SU-DHL-6 (cell line): ENCODE results near the gene HBEGF.

Source experiments
- H2AFZ ChIP-seq: fragments of 200-600 bp; sonication (generic); 2 replicates; pipeline ENCODE4 v1.6.1; 2014; ENCODE audit warnings: low read depth, mild to moderate bottlenecking, moderate library complexity, mixed read lengths, antibody characterized with exemption, low read length; ENCODE audit not compliant: severe bottlenecking
- H3F3A ChIP-seq: fragments of 200-600 bp; shearing (Covaris generic); 2 replicates; pipeline ENCODE4 v1.6.0; 2016; ENCODE audit warnings: antibody characterized with exemption, mild to moderate bottlenecking; ENCODE audit not compliant: insufficient read depth
- H3K27ac ChIP-seq: fragments of 200-600 bp; sonication (generic); 2 replicates; pipeline ENCODE4 v1.5.1; 2016; ENCODE audit warnings: low read depth, mild to moderate bottlenecking, low read length, moderate library complexity, mixed read lengths
- H3K27me3 ChIP-seq: fragments of 200-600 bp; sonication (generic), shearing (Covaris generic); 2 replicates; pipeline ENCODE4 v1.6.0; 2014; ENCODE audit warnings: mild to moderate bottlenecking, low read length
- H3K36me3 ChIP-seq: fragments of 200-600 bp; sonication (generic); 2 replicates; pipeline ENCODE4 v1.6.1; 2014; ENCODE audit warnings: mild to moderate bottlenecking, low read length, mixed read lengths
- H3K4me2 ChIP-seq: fragments of 300-600, 200-600 bp; shearing (Covaris generic), sonication (generic); 2 replicates; pipeline ENCODE4 v1.6.0; 2014; ENCODE audit warnings: low read length, low read depth, mild to moderate bottlenecking; ENCODE audit not compliant: poor library complexity, severe bottlenecking
- H3K4me3 ChIP-seq: fragments of 200-600 bp; sonication (generic); 2 replicates; pipeline ENCODE4 v1.5.1; 2014; ENCODE audit warnings: antibody characterized with exemption, low read length, mild to moderate bottlenecking, mixed read lengths; ENCODE audit not compliant: insufficient read depth, poor library complexity, severe bottlenecking
- H3K79me2 ChIP-seq: fragments of 200-600 bp; sonication (generic); 2 replicates; pipeline ENCODE4 v1.6.1; 2014; ENCODE audit warnings: mild to moderate bottlenecking, low read length, moderate library complexity; ENCODE audit not compliant: insufficient read depth
- H3K9ac ChIP-seq: fragments of 200-600 bp; sonication (generic); 2 replicates; pipeline ENCODE4 v1.7.0; 2014; ENCODE audit warnings: mild to moderate bottlenecking, low read length
- H3K9me2 ChIP-seq: fragments of 200-600 bp; sonication (generic); replicated peaks from 2 replicates; pipeline ENCODE4 v1.6.1; 2014; ENCODE audit warnings: low read length; ENCODE audit not compliant: insufficient read depth
- H3K9me3 ChIP-seq: fragments of 200-600 bp; sonication (generic); 2 replicates; pipeline ENCODE4 v1.6.1; 2014; ENCODE audit warnings: low read length, mixed read lengths; ENCODE audit not compliant: insufficient read depth
- H4K20me1 ChIP-seq: fragments of 200-600 bp; sonication (generic); 2 replicates; pipeline ENCODE4 v1.6.1; 2014; ENCODE audit warnings: low read depth, mild to moderate bottlenecking, antibody characterized with exemption, low read length, moderate library complexity, mixed read lengths
- CTCF ChIP-seq: fragments of 200-600 bp; sonication (generic); IDR thresholded peaks from one replicate; pipeline ENCODE4 v1.5.1; 2017; ENCODE audit warnings: antibody characterized with exemption, mild to moderate bottlenecking, low read length, moderate library complexity; ENCODE audit not compliant: insufficient read depth, poor library complexity, severe bottlenecking
- EZH2phosphoT487 ChIP-seq: fragments of 200-600 bp; sonication (generic), shearing (Covaris generic); conservative IDR thresholded peaks from 2 replicates; pipeline ENCODE4 v1.6.1; 2018; ENCODE audit warnings: mild to moderate bottlenecking, antibody characterized with exemption, low read length, moderate library complexity, mixed read lengths

The HBEGF gene

GRCh38 chr5:140371356-140372151 lies 25.2 kb upstream of the HBEGF start:
- H3K9me3 ChIP-seq = no peaks in the 10 kb centered on the region
- H3K9ac ChIP-seq = no peak overlapping the region
- no peak overlapping the region for H3K4me3 ChIP-seq
- no peak overlapping the region for H3K27ac ChIP-seq
- no peaks in the 10 kb centered on the region for H3K9me2 ChIP-seq
- H2AFZ ChIP-seq = no peak overlapping the region
- no peaks in the 10 kb centered on the region for H3K79me2 ChIP-seq
- no peaks in the 10 kb centered on the region; the same call in 1 of the 2 replicates for H3F3A ChIP-seq
- H3K27me3 ChIP-seq = no peaks in the 10 kb centered on the region
- no peaks in the 10 kb centered on the region for H4K20me1 ChIP-seq
- no peaks in the 10 kb centered on the region for H3K36me3 ChIP-seq
- no peak for TF ChIP-seq EZH2phosphoT487
- TF ChIP-seq CTCF = no peak
- no peak overlapping the region for H3K4me2 ChIP-seq

- H3K9ac ChIP-seq = no peak overlapping the region
- no peak overlapping the region for H3K27ac ChIP-seq
- no peaks in the 10 kb centered on the region for H3K9me2 ChIP-seq
- TF ChIP-seq EZH2phosphoT487 (no peak), CTCF (no peak)
- H3K4me2 ChIP-seq = no peak overlapping the region
- H2AFZ ChIP-seq = no peak overlapping the region
- no peak overlapping the region for H3K4me3 ChIP-seq
- no peaks in the 10 kb centered on the region for H4K20me1 ChIP-seq
- H3K36me3 ChIP-seq = no peaks in the 10 kb centered on the region
- H3F3A ChIP-seq = no peaks in the 10 kb centered on the region
- H3K27me3 ChIP-seq = no peaks in the 10 kb centered on the region
- no peaks in the 10 kb centered on the region for H3K9me3 ChIP-seq
- no peaks in the 10 kb centered on the region for H3K79me2 ChIP-seq
These were observed 21.0 kb upstream of the HBEGF start for GRCh38 chr5:140367256-140368013.

- Histone ChIP-seq H2AFZ (no peak overlapping the region), H3K27ac (no peak overlapping the region), H3F3A (no peaks in the 10 kb centered on the region), H3K27me3 (no peaks in the 10 kb centered on the region), H3K9me2 (no peaks in the 10 kb centered on the region), H3K9me3 (no peaks in the 10 kb centered on the region), H3K4me2 (no peak overlapping the region), H4K20me1 (no peaks in the 10 kb centered on the region), H3K4me3 (no peak overlapping the region), H3K36me3 (no peaks in the 10 kb centered on the region), H3K9ac (no peak overlapping the region), H3K79me2 (no peaks in the 10 kb centered on the region)
- no peak for TF ChIP-seq CTCF
- no peak for TF ChIP-seq EZH2phosphoT487
These were observed 20.3 kb upstream of the HBEGF start for GRCh38 chr5:140366589-140367255.
